ENCODE measurements around the gene GCK. TPM values are rescaled to one million over a fixed set of nuclear protein-coding genes. Genes with fewer than 3 reads are reported as not detected.

The GCK gene
- total RNA-seq, 1 donor from 2014 or later, result 0.47 TPM

DNA sequence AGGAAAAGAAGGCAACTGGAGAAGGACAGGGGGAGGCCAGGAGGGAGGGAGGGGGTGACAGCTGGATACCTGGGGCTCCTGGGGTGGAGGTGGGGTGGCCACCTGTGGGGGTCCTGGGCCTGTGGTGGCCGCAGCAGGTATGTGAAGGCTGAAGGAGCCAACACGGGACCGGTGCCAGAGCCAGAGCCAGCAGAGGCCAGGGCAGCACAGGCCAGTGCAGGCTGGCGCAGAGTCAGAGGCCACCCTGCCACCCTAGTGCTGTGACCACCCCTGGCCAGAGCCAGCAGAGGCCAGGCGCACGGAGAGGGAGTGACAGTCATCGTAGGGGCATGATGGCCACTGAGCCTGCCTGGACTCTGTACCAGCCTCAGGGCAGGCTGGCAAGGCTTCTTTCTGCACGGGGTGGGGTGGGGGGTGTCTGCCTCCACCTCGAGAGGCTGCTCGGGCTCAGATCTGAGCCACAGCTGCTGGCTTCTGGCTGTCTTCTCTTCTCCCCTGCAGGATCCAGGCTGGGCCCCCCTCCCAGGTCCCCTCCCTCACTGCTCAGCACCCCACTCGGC lies 40.4 kb upstream of the GCK start:
- TF ChIP-seq, protein P1, sequence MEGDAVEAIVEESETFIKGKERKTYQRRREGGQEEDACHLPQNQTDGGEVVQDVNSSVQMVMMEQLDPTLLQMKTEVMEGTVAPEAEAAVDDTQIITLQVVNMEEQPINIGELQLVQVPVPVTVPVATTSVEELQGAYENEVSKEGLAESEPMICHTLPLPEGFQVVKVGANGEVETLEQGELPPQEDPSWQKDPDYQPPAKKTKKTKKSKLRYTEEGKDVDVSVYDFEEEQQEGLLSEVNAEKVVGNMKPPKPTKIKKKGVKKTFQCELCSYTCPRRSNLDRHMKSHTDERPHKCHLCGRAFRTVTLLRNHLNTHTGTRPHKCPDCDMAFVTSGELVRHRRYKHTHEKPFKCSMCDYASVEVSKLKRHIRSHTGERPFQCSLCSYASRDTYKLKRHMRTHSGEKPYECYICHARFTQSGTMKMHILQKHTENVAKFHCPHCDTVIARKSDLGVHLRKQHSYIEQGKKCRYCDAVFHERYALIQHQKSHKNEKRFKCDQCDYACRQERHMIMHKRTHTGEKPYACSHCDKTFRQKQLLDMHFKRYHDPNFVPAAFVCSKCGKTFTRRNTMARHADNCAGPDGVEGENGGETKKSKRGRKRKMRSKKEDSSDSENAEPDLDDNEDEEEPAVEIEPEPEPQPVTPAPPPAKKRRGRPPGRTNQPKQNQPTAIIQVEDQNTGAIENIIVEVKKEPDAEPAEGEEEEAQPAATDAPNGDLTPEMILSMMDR (IDR thresholded peaks at IDR 0.05), result no peak
- ATAC-seq (no peak), DNase-seq (no peak)
- Histone ChIP-seq H3K27ac (no peak overlapping the region), H3K36me3 (no peaks in the 10 kb centered on the region), H3K4me3 (no peak overlapping the region), H3K27me3 (ENCODE audit: low read depth) (peaks cover 25% of the 10 kb centered on the region), H3K9me3 (no peaks in the 10 kb centered on the region), H3K4me1 (no peaks in the 10 kb centered on the region)
- intact Hi-C loops (cut with DNase I), result no loop called here

DNA sequence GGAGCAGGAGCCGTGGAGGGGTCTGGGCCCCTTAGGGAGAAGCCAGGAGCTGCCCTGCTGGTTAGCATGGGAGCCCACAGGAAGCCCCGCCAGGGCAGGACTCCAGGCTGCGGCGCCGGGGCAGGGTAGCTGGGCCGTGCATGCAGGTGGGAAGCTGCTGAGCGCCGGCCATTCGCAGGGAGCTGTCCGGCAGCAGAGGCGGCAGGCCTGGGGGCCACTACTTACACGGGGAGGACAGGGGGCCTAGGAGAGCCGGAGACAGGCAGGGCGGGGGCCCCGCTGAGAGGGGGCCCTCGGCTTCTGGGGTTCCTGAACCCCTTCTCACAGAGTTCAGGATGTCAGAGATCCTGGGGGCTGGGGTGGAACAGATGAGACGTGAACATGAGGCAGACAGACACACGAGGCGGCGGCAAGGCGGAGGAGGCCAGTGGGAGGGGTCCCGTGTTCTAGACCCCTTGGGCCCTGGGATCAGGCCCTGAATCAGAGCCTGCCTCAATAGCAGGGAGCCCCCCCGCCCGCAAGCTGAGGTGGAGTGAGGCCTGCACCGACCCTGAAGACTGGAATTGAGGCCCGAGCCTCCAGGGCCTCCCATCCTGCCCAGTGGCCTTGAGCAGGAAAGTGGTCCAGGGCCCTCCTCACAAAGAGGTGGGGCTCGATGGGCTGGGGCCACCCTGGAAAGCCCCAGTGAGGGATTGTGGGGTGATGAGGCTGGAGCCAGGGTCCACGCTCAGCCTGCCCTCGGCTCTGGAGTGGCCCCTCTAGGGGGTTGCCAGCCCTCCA lies 39.5 kb upstream of the GCK start:
- no peaks in the 10 kb centered on the region for H3K9me3 ChIP-seq
- H3K36me3 ChIP-seq, result no peaks in the 10 kb centered on the region
- no peak overlapping the region for H3K27ac ChIP-seq
- no peak overlapping the region for H3K4me3 ChIP-seq
- DNase-seq (no peak), ATAC-seq (no peak)
- peaks cover 28% of the 10 kb centered on the region for H3K27me3 ChIP-seq (ENCODE audit: low read depth)
- intact Hi-C loops (cut with DNase I), result no loop called here
- H3K4me1 ChIP-seq, result no peaks in the 10 kb centered on the region
- TF ChIP-seq, protein P1 (IDR thresholded peaks at IDR 0.05), result no peak

DNA sequence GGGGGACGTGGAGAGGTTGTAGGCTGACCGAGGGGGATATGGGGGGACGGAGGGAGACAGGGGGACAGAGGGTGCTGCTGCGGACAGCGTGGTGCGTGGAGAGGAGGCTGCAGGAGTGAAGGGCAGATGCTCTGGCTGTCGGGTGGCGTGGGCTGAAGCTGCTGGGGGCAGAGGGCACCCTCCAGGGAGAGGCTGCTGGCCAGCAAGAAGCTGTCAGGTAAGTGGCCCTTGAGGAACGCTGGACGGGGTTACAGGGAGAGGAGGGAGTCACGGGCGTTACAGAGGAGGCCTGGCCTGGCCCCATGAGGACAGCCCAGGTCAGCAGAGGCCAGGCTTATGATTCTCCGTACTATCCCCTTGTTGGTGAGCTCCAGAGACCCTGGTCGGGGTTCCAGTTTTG lies 38.7 kb upstream of the GCK start:
- no peaks in the 10 kb centered on the region for H3K36me3 ChIP-seq
- TF ChIP-seq, protein P1 (IDR thresholded peaks at IDR 0.05), result no peak
- ATAC-seq (no peak), DNase-seq (no peak)
- no peaks in the 10 kb centered on the region for H3K4me1 ChIP-seq
- no peak overlapping the region for H3K4me3 ChIP-seq
- peaks cover 25% of the 10 kb centered on the region for H3K27me3 ChIP-seq (ENCODE audit: low read depth)
- intact Hi-C loops (cut with DNase I), result no loop called here
- H3K9me3 ChIP-seq, result no peaks in the 10 kb centered on the region
- no peak overlapping the region for H3K27ac ChIP-seq

DNA sequence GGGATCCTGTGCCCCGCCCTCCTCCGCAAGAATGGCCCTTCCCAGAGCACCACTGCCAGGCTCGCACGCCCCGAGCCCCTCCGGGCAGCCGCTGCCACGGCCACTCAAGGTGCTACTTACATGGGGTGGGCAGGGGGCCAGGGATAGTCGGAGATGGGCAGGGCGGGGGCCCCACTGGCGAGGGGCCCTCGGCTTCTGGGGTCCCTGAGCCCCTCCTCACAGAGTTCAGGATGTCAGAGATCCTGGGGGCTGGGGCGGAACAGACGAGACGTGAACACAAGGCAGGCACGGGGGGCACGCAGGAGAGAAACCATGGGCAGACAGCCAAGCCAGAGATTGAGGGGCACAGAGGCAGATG lies 37.1 kb upstream of the GCK start:
- Histone ChIP-seq H3K4me1 (no peaks in the 10 kb centered on the region), H3K36me3 (no peaks in the 10 kb centered on the region), H3K4me3 (no peak overlapping the region), H3K27me3 (ENCODE audit: low read depth) (peaks cover 25% of the 10 kb centered on the region), H3K27ac (no peak overlapping the region), H3K9me3 (no peaks in the 10 kb centered on the region)
- TF ChIP-seq, protein P1 (IDR thresholded peaks at IDR 0.05), result no peak
- DNase-seq (no peak), ATAC-seq (no peak)
- intact Hi-C loops (cut with DNase I), result no loop called here

DNA sequence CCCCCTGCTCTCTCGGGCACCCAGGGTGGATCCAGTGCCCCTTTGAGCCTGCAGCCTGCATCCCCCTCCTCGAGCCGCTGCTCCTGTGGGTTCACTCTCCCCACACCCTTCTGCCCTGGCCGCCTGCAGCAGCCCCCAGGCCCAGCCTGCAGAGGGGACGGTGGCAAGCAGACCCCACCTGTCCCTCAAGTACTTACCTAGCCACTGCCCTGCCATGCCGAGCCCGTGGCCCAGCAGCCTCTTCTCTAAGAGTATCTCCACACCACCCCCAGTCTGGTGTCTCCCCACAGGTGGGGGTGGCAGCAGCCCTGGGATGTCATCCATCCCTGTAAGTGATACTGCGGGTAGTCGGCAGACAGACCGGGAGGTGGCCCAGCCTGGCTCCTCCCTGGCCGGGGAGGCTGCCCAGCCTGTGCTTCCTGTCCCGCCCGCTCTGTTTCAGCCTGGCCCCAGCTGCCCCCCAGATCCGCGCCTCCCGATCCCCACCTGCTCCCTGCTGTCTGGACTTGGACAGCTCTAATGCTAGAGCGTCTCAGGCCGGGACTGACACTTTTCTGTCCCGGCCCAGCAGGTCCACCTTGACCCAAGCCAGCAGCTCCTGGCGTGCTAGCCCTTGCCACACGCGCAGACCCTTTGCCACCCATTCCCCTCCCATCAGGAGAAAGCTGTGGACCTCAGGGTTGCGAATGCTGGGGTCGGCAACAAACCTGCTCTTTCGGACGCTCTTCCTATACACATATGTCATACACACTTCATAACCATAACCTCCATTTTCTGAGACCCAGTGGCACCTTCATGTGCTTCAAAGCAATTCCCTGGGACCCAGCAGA lies 36.5 kb upstream of the GCK start:
- H3K36me3 ChIP-seq, result no peaks in the 10 kb centered on the region
- H3K27me3 ChIP-seq (ENCODE audit: low read depth), result peaks cover 25% of the 10 kb centered on the region
- no peak overlapping the region for H3K4me3 ChIP-seq
- no peak for DNase-seq
- intact Hi-C loops (cut with DNase I), result no loop called here
- ATAC-seq, result no peak
- TF ChIP-seq, protein P1 (IDR thresholded peaks at IDR 0.05), result no peak
- no peaks in the 10 kb centered on the region for H3K9me3 ChIP-seq
- no peak overlapping the region for H3K27ac ChIP-seq
- H3K4me1 ChIP-seq, result no peaks in the 10 kb centered on the region

Measured in lower lobe of right lung (tissue), 2 donors.